Measurements from ENCODE around the gene PLAC1.

The PLAC1 gene

DNA sequence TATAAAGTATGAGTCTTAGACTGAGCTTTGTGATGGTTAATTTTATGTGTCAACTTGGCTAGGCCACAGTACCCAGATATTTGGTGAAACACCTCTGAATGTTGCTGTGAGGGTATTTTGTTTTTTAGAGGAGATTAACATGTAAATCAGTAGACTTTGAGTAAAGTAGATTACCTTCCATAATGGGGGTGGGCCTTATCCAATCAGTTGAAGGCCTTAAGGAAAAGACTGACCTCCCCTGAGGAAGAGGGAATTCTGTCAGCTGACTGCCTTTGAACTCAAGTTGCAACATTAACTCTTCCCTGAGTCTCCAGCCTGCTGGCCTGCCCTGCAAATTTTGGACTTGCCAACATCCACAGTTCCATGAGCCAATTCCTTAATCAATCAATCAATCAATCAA is 66.0 kb downstream of the PLAC1 start:
- H3K4me1 ChIP-seq (ENCODE audit: control insufficient read depth in 1 of 2, insufficient read depth in 2 of 2, low read length in 2 of 2) = peaks cover 0 to 5% of the 10 kb centered on the region in 2 experiments
- H2AK5ac ChIP-seq (ENCODE audit: low read length) = no peak overlapping the region
- H2BK5ac ChIP-seq (ENCODE audit: low read depth, low read length, poor library complexity) = no peak overlapping the region
- no peak overlapping the region for H3K23ac ChIP-seq (ENCODE audit: low read length)
- no peak overlapping the region for H3K9ac ChIP-seq (ENCODE audit: low read length)
- no peak overlapping the region for H3K14ac ChIP-seq (ENCODE audit: low read length)
- H3K18ac ChIP-seq (ENCODE audit: low read length) = no peak overlapping the region
- no peak for DNase-seq
- no peaks in the 10 kb centered on the region for H3K79me2 ChIP-seq (ENCODE audit: control insufficient read depth, insufficient read depth, low read length, poor library complexity)
- no peak overlapping the region for H2AFZ ChIP-seq (ENCODE audit: insufficient read depth, low read length, poor library complexity)
- no peaks in the 10 kb centered on the region for H3K9me3 ChIP-seq (ENCODE audit: insufficient read depth, low read depth, low read length)
- no peak overlapping the region for H3K4ac ChIP-seq (ENCODE audit: low read depth, low read length)
- H4K91ac ChIP-seq (ENCODE audit: low read depth, low read length) = no peak overlapping the region
- H3K36me3 ChIP-seq (ENCODE audit: control insufficient read depth in 1 of 2, insufficient read depth in 2 of 2, low read length in 2 of 2) = no peaks in the 10 kb centered on the region
- no peak overlapping the region for H3K27ac ChIP-seq (ENCODE audit: low read depth, low read length)
- no peak overlapping the region for H4K12ac ChIP-seq (ENCODE audit: low read depth, low read length)
- H3K27me3 ChIP-seq (ENCODE audit: insufficient read depth, low read length) = no peaks in the 10 kb centered on the region
- no peak overlapping the region for H4K8ac ChIP-seq (ENCODE audit: low read depth, low read length)
- no peak overlapping the region for H2BK120ac ChIP-seq (ENCODE audit: insufficient read depth, low read length, poor library complexity)
- H3K4me2 ChIP-seq (ENCODE audit: low read length) = no peak overlapping the region
- H3K4me3 ChIP-seq (ENCODE audit: low read depth, low read length) = no peak overlapping the region
- H3K79me1 ChIP-seq (ENCODE audit: low read length) = no peaks in the 10 kb centered on the region
- no peak overlapping the region for H2BK12ac ChIP-seq (ENCODE audit: low read length)

DNA sequence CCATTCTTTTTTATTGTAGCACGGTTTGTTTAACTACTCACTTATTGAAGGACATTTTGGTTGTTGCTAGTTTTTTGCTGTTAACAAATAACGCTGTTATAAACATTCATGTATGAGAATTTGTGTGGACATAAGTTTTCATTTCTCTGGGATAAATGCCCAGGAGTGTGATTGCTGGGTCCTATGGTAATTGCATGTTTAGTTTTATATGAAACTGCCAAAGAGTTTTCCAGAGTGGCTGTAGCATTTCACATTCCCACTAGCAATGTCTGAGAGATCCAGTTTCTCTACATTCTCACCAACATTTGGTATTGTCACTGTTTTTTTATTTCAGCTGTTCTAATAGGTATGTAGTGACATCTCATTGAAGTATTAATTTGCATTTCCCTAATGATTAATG is 66.8 kb downstream of the PLAC1 start:
- no peak overlapping the region for H2AK5ac ChIP-seq (ENCODE audit: low read length)
- H4K91ac ChIP-seq (ENCODE audit: low read depth, low read length) = no peak overlapping the region
- no peak overlapping the region for H3K4ac ChIP-seq (ENCODE audit: low read depth, low read length)
- no CpG with 5 or more reads among the region's 2 CpGs for WGBS (ENCODE audit: extremely low coverage, insufficient coverage, insufficient read length)
- no peak overlapping the region for H2BK5ac ChIP-seq (ENCODE audit: low read depth, low read length, poor library complexity)
- no peak overlapping the region for H2BK12ac ChIP-seq (ENCODE audit: low read length)
- H4K8ac ChIP-seq (ENCODE audit: low read depth, low read length) = no peak overlapping the region
- no peaks in the 10 kb centered on the region for H3K27me3 ChIP-seq (ENCODE audit: insufficient read depth, low read length)
- H3K79me1 ChIP-seq (ENCODE audit: low read length) = no peaks in the 10 kb centered on the region
- no peak overlapping the region for H4K12ac ChIP-seq (ENCODE audit: low read depth, low read length)
- no peak overlapping the region for H3K27ac ChIP-seq (ENCODE audit: low read depth, low read length)
- H3K9ac ChIP-seq (ENCODE audit: low read length) = no peak overlapping the region
- H3K18ac ChIP-seq (ENCODE audit: low read length) = no peak overlapping the region
- H3K4me1 ChIP-seq (ENCODE audit: control insufficient read depth in 1 of 2, insufficient read depth in 2 of 2, low read length in 2 of 2) = peaks cover 0 to 5% of the 10 kb centered on the region in 2 experiments
- H3K4me2 ChIP-seq (ENCODE audit: low read length) = no peak overlapping the region
- no peak overlapping the region for H2AFZ ChIP-seq (ENCODE audit: insufficient read depth, low read length, poor library complexity)
- H3K9me3 ChIP-seq (ENCODE audit: insufficient read depth, low read depth, low read length) = no peaks in the 10 kb centered on the region
- H3K79me2 ChIP-seq (ENCODE audit: control insufficient read depth, insufficient read depth, low read length, poor library complexity) = no peaks in the 10 kb centered on the region
- H3K23ac ChIP-seq (ENCODE audit: low read length) = no peak overlapping the region
- H3K4me3 ChIP-seq (ENCODE audit: low read depth, low read length) = no peak overlapping the region
- no peaks in the 10 kb centered on the region for H3K36me3 ChIP-seq (ENCODE audit: control insufficient read depth in 1 of 2, insufficient read depth in 2 of 2, low read length in 2 of 2)
- no peak overlapping the region for H2BK120ac ChIP-seq (ENCODE audit: insufficient read depth, low read length, poor library complexity)
- no peak overlapping the region for H3K14ac ChIP-seq (ENCODE audit: low read length)
- DNase-seq = peak in 1 of 2 donors; percentile 16

- Histone ChIP-seq H3K4ac (ENCODE audit: low read depth, low read length) (no peak overlapping the region), H2BK120ac (ENCODE audit: insufficient read depth, low read length, poor library complexity) (no peak overlapping the region), H2AFZ (ENCODE audit: insufficient read depth, low read length, poor library complexity) (no peak overlapping the region), H2BK5ac (ENCODE audit: low read depth, low read length, poor library complexity) (no peak overlapping the region), H3K23ac (ENCODE audit: low read length) (no peak overlapping the region), H3K27ac (ENCODE audit: low read depth, low read length) (no peak overlapping the region), H3K79me1 (ENCODE audit: low read length) (no peaks in the 10 kb centered on the region), H4K91ac (ENCODE audit: low read depth, low read length) (no peak overlapping the region), H3K18ac (ENCODE audit: low read length) (no peak overlapping the region), H4K12ac (ENCODE audit: low read depth, low read length) (no peak overlapping the region), H3K79me2 (ENCODE audit: control insufficient read depth, insufficient read depth, low read length, poor library complexity) (no peaks in the 10 kb centered on the region), H3K4me1 (ENCODE audit: control insufficient read depth in 1 of 2, insufficient read depth in 2 of 2, low read length in 2 of 2) (peaks cover 0 to 5% of the 10 kb centered on the region in 2 experiments), H3K27me3 (ENCODE audit: insufficient read depth, low read length) (no peaks in the 10 kb centered on the region), H3K4me2 (ENCODE audit: low read length) (no peak overlapping the region), H2BK12ac (ENCODE audit: low read length) (no peak overlapping the region), H2AK5ac (ENCODE audit: low read length) (no peak overlapping the region), H3K4me3 (ENCODE audit: low read depth, low read length) (no peak overlapping the region), H4K8ac (ENCODE audit: low read depth, low read length) (no peak overlapping the region), H3K36me3 (ENCODE audit: control insufficient read depth in 1 of 2, insufficient read depth in 2 of 2, low read length in 2 of 2) (no peaks in the 10 kb centered on the region), H3K14ac (ENCODE audit: low read length) (no peak overlapping the region), H3K9ac (ENCODE audit: low read length) (no peak overlapping the region), H3K9me3 (ENCODE audit: insufficient read depth, low read depth, low read length) (no peaks in the 10 kb centered on the region)
- no CpG with 5 or more reads among the region's 3 CpGs for WGBS (ENCODE audit: extremely low coverage, insufficient coverage, insufficient read length)
- peak in 1 of 2 donors; percentile 19 for DNase-seq
Observed at GRCh38 chrX:134588806-134589205, 69.5 kb downstream of the PLAC1 start.

DNA sequence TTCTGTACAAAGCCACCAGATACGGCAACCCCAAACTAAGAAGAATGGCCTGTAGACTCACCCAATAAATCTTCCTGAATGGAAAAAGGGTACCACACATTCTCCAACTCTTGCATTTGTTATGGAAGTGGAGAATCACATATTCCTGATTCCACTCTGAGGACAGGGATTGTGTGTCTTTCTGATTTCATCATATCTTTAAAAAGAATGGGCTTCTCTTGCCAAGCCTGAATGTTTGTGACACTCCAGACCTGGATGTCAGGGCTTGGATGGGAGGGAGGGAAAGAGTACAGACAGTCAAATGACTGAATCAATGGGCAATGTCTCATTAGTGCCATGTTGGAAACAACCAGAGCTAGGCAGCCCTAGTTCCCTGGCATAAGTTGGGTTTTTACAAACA is 77.4 kb downstream of the PLAC1 start:
- Histone ChIP-seq H3K9ac (ENCODE audit: low read length) (no peak overlapping the region), H4K91ac (ENCODE audit: low read depth, low read length) (no peak overlapping the region), H3K79me2 (ENCODE audit: control insufficient read depth, insufficient read depth, low read length, poor library complexity) (no peaks in the 10 kb centered on the region), H3K14ac (ENCODE audit: low read length) (no peak overlapping the region), H2BK120ac (ENCODE audit: insufficient read depth, low read length, poor library complexity) (no peak overlapping the region), H3K27me3 (ENCODE audit: insufficient read depth, low read length) (no peaks in the 10 kb centered on the region), H3K23ac (ENCODE audit: low read length) (no peak overlapping the region), H2AK5ac (ENCODE audit: low read length) (no peak overlapping the region), H4K8ac (ENCODE audit: low read depth, low read length) (no peak overlapping the region), H2BK5ac (ENCODE audit: low read depth, low read length, poor library complexity) (no peak overlapping the region), H3K18ac (ENCODE audit: low read length) (no peak overlapping the region), H3K4me3 (ENCODE audit: low read depth, low read length) (no peak overlapping the region), H3K79me1 (ENCODE audit: low read length) (no peaks in the 10 kb centered on the region), H2BK12ac (ENCODE audit: low read length) (no peak overlapping the region), H3K4ac (ENCODE audit: low read depth, low read length) (no peak overlapping the region), H3K4me1 (ENCODE audit: control insufficient read depth in 1 of 2, insufficient read depth in 2 of 2, low read length in 2 of 2) (peaks cover 0 to 4% of the 10 kb centered on the region in 2 experiments), H2AFZ (ENCODE audit: insufficient read depth, low read length, poor library complexity) (no peak overlapping the region), H4K12ac (ENCODE audit: low read depth, low read length) (no peak overlapping the region), H3K36me3 (ENCODE audit: control insufficient read depth in 1 of 2, insufficient read depth in 2 of 2, low read length in 2 of 2) (no peaks in the 10 kb centered on the region), H3K27ac (ENCODE audit: low read depth, low read length) (no peak overlapping the region), H3K9me3 (ENCODE audit: insufficient read depth, low read depth, low read length) (no peaks in the 10 kb centered on the region), H3K4me2 (ENCODE audit: low read length) (no peak overlapping the region)
- peak in 1 of 2 donors; percentile 23 for DNase-seq
- WGBS (ENCODE audit: extremely low coverage, insufficient coverage, insufficient read length) = no CpG with 5 or more reads among the region's 1 CpG

Measured in trophoblast cell (in vitro differentiated cells and primary cell).